G401.6 (cell line): ENCODE results near the gene CHST11.
"Not testable (repeated sequence)": the region's sequence is repeated elsewhere in the genome, so short reads cannot be mapped to it uniquely, and the experiment has no call there.

Experiments used
- FAIRE-seq: peaks from 2 replicates; lab custom pipeline; 2012; peaks lifted over from hg19 to GRCh38; lab: Jason Lieb, UNC

Gene CHST11

GRCh38 chr12:104506676-104507401, 50.1 kb downstream of the CHST11 start:
- no peak for FAIRE-seq

DNA sequence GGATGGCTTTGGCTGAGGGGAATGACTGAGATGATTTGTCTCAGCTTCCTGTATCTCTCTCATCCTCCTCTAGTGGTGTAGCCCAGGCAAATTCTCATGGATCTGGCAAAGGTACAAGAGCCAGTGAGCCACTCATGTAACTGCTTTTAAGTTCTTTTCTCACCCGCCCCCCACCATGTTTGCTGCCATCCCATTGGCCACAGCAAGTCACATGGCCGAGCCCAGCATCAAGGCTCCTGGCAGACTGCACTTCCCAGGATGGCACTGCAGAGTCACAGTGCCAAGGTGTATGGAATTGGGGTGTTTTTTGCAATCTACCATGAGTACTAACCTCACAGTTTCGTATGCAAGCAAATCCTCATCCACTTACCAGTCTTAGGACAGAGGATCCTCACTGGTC, 50.9 kb downstream of the CHST11 start:
- no peak for FAIRE-seq

GRCh38 chr12:104508752-104509446, 52.2 kb downstream of the CHST11 start:
- FAIRE-seq: no peak

DNA sequence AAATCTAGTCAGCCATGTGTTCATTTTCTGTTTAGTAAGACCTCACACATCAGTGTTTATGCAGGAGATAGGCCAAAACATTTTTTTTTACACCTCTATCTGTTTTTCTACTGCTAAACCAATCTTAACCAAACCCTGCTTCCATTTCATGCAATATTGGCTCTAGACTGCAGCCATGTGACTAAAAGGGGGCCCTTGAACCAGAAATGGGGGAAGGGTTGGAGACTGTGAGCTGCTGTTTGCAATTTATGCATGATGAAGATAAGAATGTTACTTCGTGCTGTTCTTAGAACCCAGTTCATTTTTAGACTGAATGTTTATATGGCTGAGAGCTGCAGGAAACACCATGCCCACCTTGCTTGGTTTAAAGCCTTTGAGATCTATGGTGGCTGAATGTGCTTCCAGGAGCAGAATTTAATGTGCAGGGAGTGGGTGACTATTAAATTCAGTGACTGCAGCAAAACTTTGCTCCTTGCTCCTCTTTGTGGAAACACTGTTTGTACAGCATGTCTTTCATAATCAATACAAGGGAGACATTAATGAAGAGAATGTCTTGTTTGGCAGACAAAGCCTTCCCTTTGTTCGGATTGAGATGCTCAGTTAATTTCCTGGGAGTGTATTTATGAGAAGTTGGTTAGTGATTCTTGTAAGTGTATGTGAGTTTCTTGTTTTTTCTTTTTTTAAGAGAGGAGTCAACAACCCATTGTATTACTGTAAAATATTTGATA, 53.6 kb downstream of the CHST11 start:
- no peak for FAIRE-seq

DNA sequence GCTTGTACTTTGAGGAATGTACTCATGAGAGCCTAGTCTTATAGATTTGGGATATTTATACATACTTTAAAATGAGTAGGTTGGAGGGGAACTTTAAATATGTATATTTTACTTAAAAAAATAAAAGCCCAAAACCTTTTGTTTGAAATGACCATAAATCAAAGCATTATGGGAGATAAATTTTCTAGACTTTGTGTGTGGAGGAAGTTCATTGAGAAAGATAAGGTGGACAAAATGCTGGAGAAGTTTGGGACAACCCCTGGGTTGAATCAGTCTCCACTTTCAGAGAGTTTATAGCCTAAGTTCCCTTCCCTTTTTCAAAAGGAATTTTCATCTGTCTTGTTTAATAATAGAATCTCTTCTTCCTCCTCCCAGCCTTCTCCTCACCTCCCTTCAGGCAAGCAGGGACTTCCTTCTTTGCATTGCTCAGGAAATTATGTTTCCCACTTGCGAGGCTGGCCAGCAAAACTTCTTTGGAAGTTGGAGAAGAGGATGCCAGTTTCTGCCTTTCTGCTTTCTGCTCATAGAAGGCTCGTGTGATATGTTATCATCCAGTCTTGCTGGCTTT, 54.2 kb downstream of the CHST11 start:
- FAIRE-seq: no peak

GRCh38 chr12:104513681-104514080, 56.9 kb downstream of the CHST11 start:
- no peak for FAIRE-seq

- FAIRE-seq: no peak
Measured at GRCh38 chr12:104514092-104514810, 57.5 kb downstream of the CHST11 start.

DNA sequence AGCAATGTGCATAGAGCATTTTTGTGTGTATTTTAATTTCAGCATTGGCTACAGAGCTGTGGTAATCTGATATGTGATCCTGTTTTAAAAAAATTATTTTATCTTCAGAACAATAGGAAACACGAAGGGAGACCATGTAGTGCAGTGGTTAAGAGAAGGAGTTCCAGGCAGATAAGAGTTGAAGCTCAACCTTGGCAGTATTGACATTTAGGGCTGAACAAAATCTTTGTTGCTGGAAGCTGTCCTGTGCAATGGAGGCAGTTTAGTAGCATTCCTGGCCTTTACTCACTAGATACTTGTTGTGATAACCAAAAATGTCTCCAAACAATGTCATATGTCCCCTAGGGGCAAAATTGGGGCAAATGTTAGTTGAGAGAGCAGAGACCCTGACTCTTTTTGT, 59.2 kb downstream of the CHST11 start:
- FAIRE-seq: no peak

DNA sequence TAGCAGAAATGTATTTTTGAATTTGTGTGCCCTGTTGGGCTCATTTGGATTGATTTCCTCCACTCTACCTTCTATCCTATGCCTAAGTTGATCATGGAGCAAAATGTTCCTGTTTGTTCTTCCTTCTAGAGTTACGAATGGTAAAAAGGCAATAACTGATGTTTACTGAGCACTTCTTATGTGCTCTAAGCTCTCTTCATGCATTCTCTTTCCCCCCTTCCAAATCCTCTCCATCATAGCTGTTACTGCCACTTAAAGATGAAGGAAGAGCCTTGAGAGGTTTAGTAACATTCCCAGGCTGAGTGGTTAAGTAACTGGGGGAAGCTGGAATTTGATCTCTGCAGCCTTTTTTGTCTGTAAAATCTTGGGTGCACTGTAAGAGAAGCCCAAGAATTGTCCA, 60.1 kb downstream of the CHST11 start:
- FAIRE-seq: no peak

- FAIRE-seq: no peak
Measured at GRCh38 chr12:104517880-104518279, 61.1 kb downstream of the CHST11 start.

GRCh38 chr12:104519190-104520019, 62.7 kb downstream of the CHST11 start:
- no peak for FAIRE-seq

DNA sequence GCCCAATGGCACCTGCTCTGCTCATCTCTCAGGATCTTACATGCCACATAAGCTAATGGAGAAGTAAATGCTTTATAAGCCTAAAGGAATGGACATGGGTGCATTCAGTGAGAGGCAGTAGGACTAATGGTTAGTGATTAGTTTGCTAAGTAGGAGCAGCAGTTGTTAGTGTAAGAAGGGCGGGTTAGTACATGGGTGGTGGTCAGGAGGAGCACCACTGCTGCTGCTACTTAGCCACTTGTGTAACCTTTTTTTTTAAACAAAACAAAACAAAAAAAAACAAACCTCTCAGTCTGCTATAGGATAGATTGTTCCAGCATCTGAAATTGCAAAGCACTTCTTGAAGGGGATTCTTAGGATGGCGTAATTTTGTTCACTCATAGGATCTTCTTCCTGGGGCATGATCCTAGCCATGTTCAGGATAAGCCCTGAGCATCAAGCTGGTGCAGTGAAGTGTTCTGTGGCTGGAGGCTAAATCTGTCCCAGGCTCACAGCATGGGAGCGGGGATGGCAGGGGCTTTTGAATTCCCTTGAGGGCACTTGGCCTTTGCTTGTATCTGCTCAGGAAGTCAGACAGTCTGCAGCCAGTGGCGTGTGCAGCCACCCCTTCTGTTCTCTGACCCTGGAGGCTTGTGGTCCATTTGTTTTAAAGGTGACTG, 63.6 kb downstream of the CHST11 start:
- FAIRE-seq: no peak

- FAIRE-seq: no peak
Measured at GRCh38 chr12:104521731-104522130, 65.0 kb downstream of the CHST11 start.

GRCh38 chr12:104522985-104523722, 66.4 kb downstream of the CHST11 start:
- FAIRE-seq: no peak

- FAIRE-seq: no peak
Measured at GRCh38 chr12:104524034-104524832, 67.5 kb downstream of the CHST11 start.

DNA sequence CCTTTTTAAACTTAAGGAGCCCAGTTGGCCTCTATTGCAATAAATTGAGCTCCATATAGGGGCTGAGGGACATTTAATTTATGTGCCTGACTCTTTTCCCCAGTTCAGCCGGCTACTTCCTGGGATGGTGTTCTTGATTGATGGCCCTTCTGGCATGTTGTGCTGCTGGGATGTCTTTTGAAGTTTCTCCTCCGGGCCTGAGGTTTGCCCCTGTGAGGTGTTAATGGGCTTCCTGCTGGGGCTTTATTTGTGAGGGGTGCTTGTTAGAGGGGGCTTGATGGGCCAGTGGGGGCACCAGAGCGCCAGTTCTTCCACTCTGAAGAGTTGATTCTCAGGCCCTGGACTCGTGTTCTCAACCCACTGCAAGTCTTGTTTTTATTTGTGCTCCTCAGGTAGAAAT, 69.6 kb downstream of the CHST11 start:
- no peak for FAIRE-seq

GRCh38 chr12:104526751-104527150, 70.0 kb downstream of the CHST11 start:
- FAIRE-seq: no peak

GRCh38 chr12:104527653-104528052, 70.9 kb downstream of the CHST11 start:
- FAIRE-seq: not testable (repeated sequence)
